GM12872 (cell line): ENCODE data around the gene LRRFIP1.

Experiments
- TF ChIP-seq, protein P1 (sequence below): IDR thresholded peaks from 3 replicates; pipeline ENCODE4 v1.5.1; 2011; ENCODE audit warnings: low read depth, mild to moderate bottlenecking, low read length, moderate library complexity; ENCODE audit not compliant: insufficient read depth

Gene LRRFIP1

DNA sequence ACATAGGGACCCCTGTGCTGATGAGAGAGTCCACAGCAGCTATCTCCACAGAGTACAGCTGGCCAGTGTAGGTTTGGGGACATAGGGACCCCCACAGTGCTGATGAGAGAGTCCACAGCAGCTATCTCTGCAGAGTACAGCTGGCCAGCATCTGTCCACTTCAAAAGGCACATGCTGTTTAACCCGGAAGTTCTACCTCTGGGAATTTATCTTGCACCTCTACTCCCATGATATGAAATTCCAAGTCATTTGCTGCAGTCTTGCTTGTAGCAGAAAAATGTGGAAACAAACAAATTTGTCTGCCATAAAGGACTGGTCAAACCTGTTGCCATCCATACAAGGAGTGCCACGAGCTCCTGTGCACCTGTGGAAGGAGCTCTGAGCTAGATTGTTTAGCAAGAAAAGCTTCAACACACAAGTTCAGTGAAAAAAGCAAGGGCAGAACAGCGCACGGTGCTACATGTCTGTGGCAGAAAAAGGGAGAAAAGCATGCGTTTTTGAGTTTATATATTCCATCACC is 33.1 kb downstream of the LRRFIP1 start:
- TF ChIP-seq, protein P1, sequence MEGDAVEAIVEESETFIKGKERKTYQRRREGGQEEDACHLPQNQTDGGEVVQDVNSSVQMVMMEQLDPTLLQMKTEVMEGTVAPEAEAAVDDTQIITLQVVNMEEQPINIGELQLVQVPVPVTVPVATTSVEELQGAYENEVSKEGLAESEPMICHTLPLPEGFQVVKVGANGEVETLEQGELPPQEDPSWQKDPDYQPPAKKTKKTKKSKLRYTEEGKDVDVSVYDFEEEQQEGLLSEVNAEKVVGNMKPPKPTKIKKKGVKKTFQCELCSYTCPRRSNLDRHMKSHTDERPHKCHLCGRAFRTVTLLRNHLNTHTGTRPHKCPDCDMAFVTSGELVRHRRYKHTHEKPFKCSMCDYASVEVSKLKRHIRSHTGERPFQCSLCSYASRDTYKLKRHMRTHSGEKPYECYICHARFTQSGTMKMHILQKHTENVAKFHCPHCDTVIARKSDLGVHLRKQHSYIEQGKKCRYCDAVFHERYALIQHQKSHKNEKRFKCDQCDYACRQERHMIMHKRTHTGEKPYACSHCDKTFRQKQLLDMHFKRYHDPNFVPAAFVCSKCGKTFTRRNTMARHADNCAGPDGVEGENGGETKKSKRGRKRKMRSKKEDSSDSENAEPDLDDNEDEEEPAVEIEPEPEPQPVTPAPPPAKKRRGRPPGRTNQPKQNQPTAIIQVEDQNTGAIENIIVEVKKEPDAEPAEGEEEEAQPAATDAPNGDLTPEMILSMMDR, result no peak

DNA sequence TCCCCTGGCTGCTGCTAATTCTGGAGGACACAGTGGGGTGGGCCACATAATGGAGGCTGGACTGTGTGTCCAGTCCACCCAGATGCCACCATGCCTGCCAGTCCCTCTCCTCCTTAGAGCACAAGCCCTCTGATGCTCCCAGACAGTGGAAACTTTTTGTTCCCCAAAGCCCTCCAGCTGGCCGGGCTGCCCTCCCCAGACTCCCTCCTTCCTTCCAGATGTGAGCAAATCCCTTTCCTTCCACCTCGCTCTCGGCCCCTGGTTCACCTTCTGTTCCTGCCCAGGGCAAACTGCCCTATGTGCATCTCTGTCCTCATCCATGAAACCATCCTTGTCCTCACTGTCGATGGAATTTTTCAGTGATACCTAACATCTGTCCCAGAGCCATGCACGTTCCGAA is 33.9 kb downstream of the LRRFIP1 start:
- TF ChIP-seq, protein P1, result no peak

DNA sequence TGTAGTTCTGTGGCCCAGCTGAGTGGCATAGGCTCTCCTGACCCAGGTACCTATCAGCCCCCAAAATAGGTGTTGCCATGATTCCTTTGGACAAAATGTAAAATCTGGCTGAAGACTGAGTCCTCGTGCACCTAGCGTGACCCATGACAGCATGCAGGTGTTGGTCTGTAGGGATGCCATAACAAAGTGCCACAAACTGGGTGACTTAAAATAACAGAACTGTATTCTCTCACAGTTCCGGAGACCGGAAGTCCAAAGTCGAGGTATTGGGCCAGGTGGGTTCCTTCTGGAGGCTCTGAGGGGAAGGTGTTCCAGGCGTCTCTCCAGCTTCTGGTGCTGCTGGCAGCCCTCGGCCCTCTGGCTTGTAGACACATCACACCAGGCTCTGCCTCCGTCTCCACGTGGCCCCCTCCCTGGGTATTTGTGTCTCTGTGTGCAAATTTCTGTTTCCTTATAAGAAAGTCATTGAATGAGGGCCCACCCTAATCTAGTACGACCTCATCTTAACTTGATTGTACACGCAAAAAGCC is 34.5 kb downstream of the LRRFIP1 start:
- TF ChIP-seq, protein P1, result no peak

DNA sequence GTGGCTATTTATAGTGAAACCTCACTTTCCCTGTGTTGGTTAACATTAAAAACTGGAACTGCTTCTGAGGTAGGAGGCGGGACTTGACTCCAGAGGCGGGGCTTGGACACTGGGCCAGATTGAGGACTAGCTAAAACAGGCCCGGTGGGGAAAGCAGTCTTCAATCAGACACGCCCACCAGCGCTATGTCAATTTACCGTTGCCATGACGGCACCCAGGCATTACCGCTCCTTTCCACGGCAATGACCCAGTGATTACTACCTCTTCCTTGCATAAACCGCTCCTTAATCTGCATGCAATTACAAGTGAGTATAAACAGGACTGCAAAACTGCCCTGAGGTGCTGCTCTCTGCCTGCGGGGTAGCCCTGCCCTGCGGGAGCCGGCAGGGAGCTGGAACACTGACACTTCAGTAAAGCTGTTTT is 35.3 kb downstream of the LRRFIP1 start:
- TF ChIP-seq, protein P1, result no peak

DNA sequence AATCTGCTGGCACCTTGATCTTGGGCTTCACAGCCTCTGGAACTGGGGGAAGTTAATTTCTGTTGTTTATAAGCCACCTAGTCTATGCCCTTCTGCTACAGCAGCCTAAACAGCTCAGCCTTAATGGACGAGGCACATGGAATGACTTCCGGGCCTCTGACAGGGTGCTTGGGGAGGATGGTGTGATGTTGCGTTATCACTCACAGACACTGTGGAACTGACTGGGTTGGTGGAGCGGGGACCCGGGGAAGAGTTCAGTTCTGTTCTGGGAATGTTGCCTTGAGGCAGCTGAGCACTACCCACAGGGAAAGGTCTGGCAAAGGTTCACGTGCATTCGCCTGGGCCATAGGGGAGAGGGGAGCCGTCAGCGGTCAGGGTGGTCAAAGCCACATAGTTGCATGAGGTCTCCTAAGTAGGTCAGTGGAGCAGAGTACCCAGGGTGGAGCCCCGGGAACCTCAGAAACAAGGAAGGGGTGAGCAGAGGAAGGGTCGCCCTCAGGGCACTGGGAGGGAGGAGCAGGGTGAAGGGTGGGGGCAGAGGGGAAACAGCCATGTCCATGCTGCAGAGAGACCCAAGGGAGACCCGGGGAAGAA is 36.2 kb downstream of the LRRFIP1 start:
- TF ChIP-seq, protein P1, result no peak

DNA sequence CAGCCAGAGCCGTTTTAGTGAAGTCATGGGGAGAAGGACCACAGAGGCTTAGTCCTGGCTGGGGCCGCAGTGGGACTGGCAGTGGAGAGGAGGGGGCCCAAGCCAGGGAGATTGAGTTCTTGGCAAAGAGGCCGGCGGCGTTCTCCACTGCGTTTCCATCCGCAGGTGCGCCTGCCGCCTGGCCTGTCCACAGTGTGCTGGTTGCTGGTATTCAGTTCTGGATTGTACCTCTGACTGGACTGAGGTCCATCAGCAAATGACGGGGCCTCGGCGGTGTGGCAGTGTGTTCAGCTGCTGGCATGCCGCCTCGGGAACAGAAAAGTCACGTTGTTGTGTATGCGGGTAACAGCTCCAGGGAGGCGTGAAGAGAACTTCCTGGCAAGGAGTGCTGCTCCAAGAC is 36.8 kb downstream of the LRRFIP1 start:
- TF ChIP-seq, protein P1, result no peak

DNA sequence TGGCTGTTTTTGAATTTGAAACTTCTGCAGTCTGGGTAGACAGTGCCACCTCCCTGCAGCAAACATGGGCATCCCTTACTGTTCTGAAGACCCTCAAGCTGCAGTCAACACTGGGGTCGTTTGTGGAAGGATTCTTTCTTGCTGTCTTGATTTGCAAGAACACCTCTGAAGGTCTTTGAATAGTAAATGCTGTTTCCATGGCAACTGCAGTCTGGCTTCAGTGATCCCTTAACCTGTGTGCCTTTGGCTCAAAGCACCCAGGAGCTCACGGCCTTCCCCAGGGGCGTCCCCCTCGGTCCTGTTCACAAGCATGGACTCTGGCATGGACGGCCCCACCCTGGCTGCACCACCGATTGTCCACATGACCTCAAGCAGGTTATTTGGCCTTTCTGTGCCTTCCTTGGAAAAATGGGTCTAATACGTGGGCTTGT is 38.3 kb downstream of the LRRFIP1 start:
- TF ChIP-seq, protein P1, result no peak; the same call in 2 of the 3 replicates
